ENCODE measurements around the gene STOX2. TPM values are rescaled to one million over a fixed set of nuclear protein-coding genes. Genes with fewer than 3 reads are reported as not detected.
"Not testable (repeated sequence)": the region's sequence is repeated elsewhere in the genome, so short reads cannot be mapped to it uniquely, and the experiment has no call there.

Gene STOX2
- total and polyA plus RNA-seq, 3 experiments from 2014 or later = not detected

- H3K4me1 ChIP-seq (ENCODE audit: insufficient read depth, low read length); POLR2A ChIA-PET; H3K36me3 ChIP-seq (ENCODE audit: insufficient read depth, low read length); H3K9me3 Mint-ChIP-seq; CTCF ChIA-PET; DNase-seq; H3K4me1 Mint-ChIP-seq; H3K27ac Mint-ChIP-seq; H3K36me3 Mint-ChIP-seq; H3K4me3 ChIP-seq (ENCODE audit: low read length); H3K27ac ChIP-seq (ENCODE audit: low read depth, low read length); H3K4me3 Mint-ChIP-seq; H3K9me3 ChIP-seq (ENCODE audit: low read length); H3K27me3 ChIP-seq (ENCODE audit: insufficient read depth, low read length, poor library complexity, severe bottlenecking): not testable (repeated sequence)
- peaks cover 4 to 15% of the 10 kb centered on the region in 2 donors for H3K27me3 Mint-ChIP-seq
Observed at GRCh38 chr4:183952652-183953051, 47.5 kb downstream of the STOX2 start.

- Histone ChIP-seq H3K4me3 (ENCODE audit: low read length) (no peak overlapping the region), H3K9me3 (ENCODE audit: low read length) (no peaks in the 10 kb centered on the region), H3K4me1 (ENCODE audit: insufficient read depth, low read length) (no peaks in the 10 kb centered on the region), H3K27ac (ENCODE audit: low read depth, low read length) (no peak overlapping the region), H3K36me3 (ENCODE audit: insufficient read depth, low read length) (no peaks in the 10 kb centered on the region), H3K27me3 (ENCODE audit: insufficient read depth, low read length, poor library complexity, severe bottlenecking) (no peaks in the 10 kb centered on the region)
- H3K27me3 Mint-ChIP-seq = peaks cover 1 to 6% of the 10 kb centered on the region in 2 donors
- peaks cover 0 to 2% (median 0%) of the 10 kb centered on the region in 3 donors for H3K36me3 Mint-ChIP-seq
- no peaks in the 10 kb centered on the region for H3K4me1 Mint-ChIP-seq
- no peak for DNase-seq
- no peaks in the 10 kb centered on the region for H3K9me3 Mint-ChIP-seq
- no peak overlapping the region for H3K27ac Mint-ChIP-seq
- ChIA-PET CTCF (no interaction called here), POLR2A (no interaction called here)
- no peak overlapping the region for H3K4me3 Mint-ChIP-seq
Observed at GRCh38 chr4:183959319-183960045, 54.4 kb downstream of the STOX2 start.

DNA sequence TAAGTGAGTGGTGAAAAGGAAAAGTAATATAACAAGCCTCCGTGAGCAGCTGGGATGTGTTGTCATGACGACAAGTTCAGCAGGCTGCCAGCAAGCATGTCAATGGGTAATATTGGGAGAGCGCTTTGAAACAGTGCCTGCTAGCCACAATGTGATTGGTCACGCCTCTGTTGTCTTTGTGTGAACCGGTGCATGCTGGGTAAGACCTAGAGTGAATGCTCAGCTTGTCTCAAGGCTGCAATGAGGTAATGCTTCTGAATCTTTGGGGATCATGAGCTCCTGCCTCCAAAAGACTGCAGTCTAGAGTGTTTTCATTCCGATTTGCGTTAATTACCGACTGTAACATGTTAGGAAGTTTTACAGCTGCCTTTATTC, 54.9 kb downstream of the STOX2 start:
- no peak overlapping the region for H3K27ac ChIP-seq (ENCODE audit: low read depth, low read length)
- no peak for DNase-seq
- H3K36me3 ChIP-seq (ENCODE audit: insufficient read depth, low read length) = no peaks in the 10 kb centered on the region
- no peaks in the 10 kb centered on the region for H3K9me3 ChIP-seq (ENCODE audit: low read length)
- ChIA-PET POLR2A (no interaction called here), CTCF (no interaction called here)
- H3K27ac Mint-ChIP-seq = no peak overlapping the region
- H3K27me3 ChIP-seq (ENCODE audit: insufficient read depth, low read length, poor library complexity, severe bottlenecking) = no peaks in the 10 kb centered on the region
- no peak overlapping the region for H3K4me3 Mint-ChIP-seq
- H3K36me3 Mint-ChIP-seq = peaks cover 0 to 2% (median 0%) of the 10 kb centered on the region in 3 donors
- H3K4me3 ChIP-seq (ENCODE audit: low read length) = no peak overlapping the region
- H3K4me1 Mint-ChIP-seq = no peaks in the 10 kb centered on the region
- peaks cover 1 to 6% of the 10 kb centered on the region in 2 donors for H3K27me3 Mint-ChIP-seq
- H3K9me3 Mint-ChIP-seq = no peaks in the 10 kb centered on the region
- H3K4me1 ChIP-seq (ENCODE audit: insufficient read depth, low read length) = no peaks in the 10 kb centered on the region

- H3K27me3 Mint-ChIP-seq = peaks cover 6 to 16% of the 10 kb centered on the region in 2 donors
- Histone ChIP-seq H3K27ac (ENCODE audit: low read depth, low read length) (no peak overlapping the region), H3K4me1 (ENCODE audit: insufficient read depth, low read length) (no peaks in the 10 kb centered on the region), H3K27me3 (ENCODE audit: insufficient read depth, low read length, poor library complexity, severe bottlenecking) (no peaks in the 10 kb centered on the region), H3K9me3 (ENCODE audit: low read length) (no peaks in the 10 kb centered on the region), H3K4me3 (ENCODE audit: low read length) (no peak overlapping the region), H3K36me3 (ENCODE audit: insufficient read depth, low read length) (no peaks in the 10 kb centered on the region)
- no peak overlapping the region for H3K4me3 Mint-ChIP-seq
- H3K36me3 Mint-ChIP-seq = peaks cover 0 to 2% (median 0%) of the 10 kb centered on the region in 3 donors
- POLR2A ChIA-PET = no interaction called here
- no peak for DNase-seq
- CTCF ChIA-PET = no interaction called here
- H3K9me3 Mint-ChIP-seq = no peaks in the 10 kb centered on the region
- H3K27ac Mint-ChIP-seq = no peak overlapping the region
- no peaks in the 10 kb centered on the region for H3K4me1 Mint-ChIP-seq
Observed at GRCh38 chr4:183960962-183961541, 55.9 kb downstream of the STOX2 start.

DNA sequence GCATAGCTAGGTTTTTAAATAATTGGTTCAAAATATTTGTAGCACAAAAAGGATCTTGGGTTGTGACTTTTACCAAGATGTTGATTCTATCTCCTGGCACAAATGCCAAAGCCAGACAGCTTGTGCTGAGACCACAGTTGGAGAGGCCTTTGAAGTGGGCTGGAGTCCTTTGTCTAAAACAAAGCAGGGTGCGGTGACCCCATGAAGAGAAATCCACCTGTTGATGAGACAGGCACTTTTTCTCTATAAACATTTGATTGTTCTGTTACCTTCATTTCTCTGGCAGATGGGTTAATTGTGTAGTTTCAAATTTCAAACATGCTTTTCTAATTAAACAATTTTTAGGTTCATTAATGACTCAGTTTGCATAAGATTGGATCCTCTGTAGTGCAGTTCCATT, 56.7 kb downstream of the STOX2 start:
- Histone ChIP-seq H3K4me3 (ENCODE audit: low read length) (no peak overlapping the region), H3K9me3 (ENCODE audit: low read length) (no peaks in the 10 kb centered on the region), H3K4me1 (ENCODE audit: insufficient read depth, low read length) (no peaks in the 10 kb centered on the region), H3K36me3 (ENCODE audit: insufficient read depth, low read length) (no peaks in the 10 kb centered on the region), H3K27ac (ENCODE audit: low read depth, low read length) (no peak overlapping the region), H3K27me3 (ENCODE audit: insufficient read depth, low read length, poor library complexity, severe bottlenecking) (no peaks in the 10 kb centered on the region)
- Mint-ChIP-seq H3K27ac (no peak overlapping the region), H3K4me1 (no peaks in the 10 kb centered on the region), H3K27me3 (peaks cover 9 to 23% of the 10 kb centered on the region in 2 donors), H3K36me3 (peaks cover 0 to 2% (median 0%) of the 10 kb centered on the region in 3 donors), H3K4me3 (no peak overlapping the region), H3K9me3 (no peaks in the 10 kb centered on the region)
- ChIA-PET CTCF (no interaction called here), POLR2A (no interaction called here)
- DNase-seq = no peak

DNA sequence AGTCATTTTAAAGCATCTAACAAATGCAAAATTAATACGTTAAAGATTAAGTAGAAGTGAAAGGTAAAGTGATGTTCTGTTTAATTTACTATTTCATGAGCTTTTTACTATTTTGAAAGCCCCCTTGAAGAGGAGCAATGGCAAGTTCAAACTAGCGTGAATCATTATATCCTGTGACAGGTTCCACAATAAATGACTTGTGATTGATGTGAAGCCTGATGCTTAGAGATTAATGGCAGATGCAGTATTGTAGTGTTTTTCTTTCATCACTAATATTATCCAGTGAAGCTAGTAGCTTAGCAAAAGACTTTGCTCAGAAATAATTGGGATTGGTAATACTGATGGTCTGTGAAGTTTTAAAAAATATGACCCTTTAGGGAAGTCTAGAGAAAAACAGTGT, 57.3 kb downstream of the STOX2 start:
- H3K4me3 ChIP-seq (ENCODE audit: low read length) = no peak overlapping the region
- no peaks in the 10 kb centered on the region for H3K4me1 ChIP-seq (ENCODE audit: insufficient read depth, low read length)
- no peaks in the 10 kb centered on the region for H3K36me3 ChIP-seq (ENCODE audit: insufficient read depth, low read length)
- no peak overlapping the region for H3K27ac ChIP-seq (ENCODE audit: low read depth, low read length)
- no peak overlapping the region for H3K27ac Mint-ChIP-seq
- no peak for DNase-seq
- no peaks in the 10 kb centered on the region for H3K9me3 Mint-ChIP-seq
- no peaks in the 10 kb centered on the region for H3K27me3 ChIP-seq (ENCODE audit: insufficient read depth, low read length, poor library complexity, severe bottlenecking)
- H3K4me1 Mint-ChIP-seq = no peaks in the 10 kb centered on the region
- no peaks in the 10 kb centered on the region for H3K9me3 ChIP-seq (ENCODE audit: low read length)
- CTCF ChIA-PET = no interaction called here
- H3K27me3 Mint-ChIP-seq = peaks cover 12 to 27% of the 10 kb centered on the region in 2 donors
- no peak overlapping the region for H3K4me3 Mint-ChIP-seq
- H3K36me3 Mint-ChIP-seq = peaks cover 0 to 2% (median 0%) of the 10 kb centered on the region in 3 donors
- POLR2A ChIA-PET = no interaction called here

DNA sequence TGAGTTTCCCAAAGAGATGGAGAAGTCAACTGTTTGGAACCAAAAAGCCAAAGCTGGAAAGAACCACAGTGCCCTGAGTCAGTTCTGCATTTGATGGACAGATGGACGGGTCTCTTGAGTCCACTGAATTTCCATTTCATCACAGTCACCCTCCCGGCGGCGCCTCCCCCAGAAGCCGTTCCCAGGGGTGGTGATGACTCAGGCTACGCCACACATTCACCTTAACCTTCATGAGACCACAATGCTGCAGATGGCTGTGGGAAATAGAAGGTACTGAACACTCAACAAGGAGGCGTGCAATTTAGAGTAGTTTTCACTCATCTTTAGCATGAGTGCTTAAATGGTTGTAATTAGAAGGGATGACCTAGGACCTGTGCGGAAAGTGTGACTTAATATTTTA, 61.3 kb downstream of the STOX2 start:
- H3K27ac ChIP-seq (ENCODE audit: low read depth, low read length) = no peak overlapping the region
- DNase-seq = no peak
- ChIA-PET CTCF (no interaction called here), POLR2A (no interaction called here)
- H3K4me1 Mint-ChIP-seq = no peaks in the 10 kb centered on the region
- no peaks in the 10 kb centered on the region for H3K4me1 ChIP-seq (ENCODE audit: insufficient read depth, low read length)
- no peaks in the 10 kb centered on the region for H3K27me3 ChIP-seq (ENCODE audit: insufficient read depth, low read length, poor library complexity, severe bottlenecking)
- H3K4me3 ChIP-seq (ENCODE audit: low read length) = no peak overlapping the region
- no peaks in the 10 kb centered on the region for H3K9me3 Mint-ChIP-seq
- H3K36me3 Mint-ChIP-seq = peaks cover 0 to 2% (median 0%) of the 10 kb centered on the region in 3 donors
- H3K36me3 ChIP-seq (ENCODE audit: insufficient read depth, low read length) = no peaks in the 10 kb centered on the region
- peaks cover 17 to 46% of the 10 kb centered on the region in 2 donors for H3K27me3 Mint-ChIP-seq
- H3K27ac Mint-ChIP-seq = no peak overlapping the region
- H3K9me3 ChIP-seq (ENCODE audit: low read length) = no peaks in the 10 kb centered on the region
- H3K4me3 Mint-ChIP-seq = no peak overlapping the region

GRCh38 chr4:183967266-183967665, 62.2 kb downstream of the STOX2 start:
- H3K4me3 Mint-ChIP-seq = no peak overlapping the region
- peaks cover 17 to 51% of the 10 kb centered on the region in 2 donors for H3K27me3 Mint-ChIP-seq
- no peak for DNase-seq
- POLR2A ChIA-PET = no interaction called here
- Histone ChIP-seq H3K4me1 (ENCODE audit: insufficient read depth, low read length) (no peaks in the 10 kb centered on the region), H3K4me3 (ENCODE audit: low read length) (no peak overlapping the region), H3K27ac (ENCODE audit: low read depth, low read length) (no peak overlapping the region), H3K27me3 (ENCODE audit: insufficient read depth, low read length, poor library complexity, severe bottlenecking) (no peaks in the 10 kb centered on the region), H3K36me3 (ENCODE audit: insufficient read depth, low read length) (no peaks in the 10 kb centered on the region), H3K9me3 (ENCODE audit: low read length) (no peaks in the 10 kb centered on the region)
- H3K36me3 Mint-ChIP-seq = peaks cover 0 to 2% (median 0%) of the 10 kb centered on the region in 3 donors
- CTCF ChIA-PET = no interaction called here
- H3K9me3 Mint-ChIP-seq = peaks cover 0 to 3% (median 0%) of the 10 kb centered on the region in 5 donors
- H3K4me1 Mint-ChIP-seq = no peaks in the 10 kb centered on the region
- no peak overlapping the region for H3K27ac Mint-ChIP-seq

All from CD8-positive, alpha-beta memory T cell (primary cell).